Pancreas (tissue), 10 donors: Measurements from ENCODE around the gene CALM3. TPM values are rescaled to one million over a fixed set of nuclear protein-coding genes. Genes with fewer than 3 reads are reported as not detected.

Experiments
- ATAC-seq, 4 donors: fragments of 200-7000 bp; cut with Tn5 transposase; one replicate each; pipeline versions ENCODE4 v1.8.0 to v1.9.1; 2020; ENCODE audit warnings: mild to moderate bottlenecking in 4 of 4, moderate library complexity in 4 of 4
- DNase-seq, 6 donors: peaks; one replicate each; pipeline ENCODE4 v3.0.0-alpha.2; 2020
- FAIRE-seq: peaks from 2 replicates; lab custom pipeline; 2012; peaks lifted over from hg19 to GRCh38; lab: Jason Lieb, UNC
- H3K27ac ChIP-seq, 4 donors: fragments of 200-600 bp; sonication (generic); 1 replicate in 3 of 4; 2 replicates in 1 of 4; pipeline versions ENCODE4 v1.5.0 to v1.8.0; 2020
- H3K27me3 ChIP-seq, 4 donors: fragments of 200-600 bp; one replicate each; pipeline ENCODE4 v1.8.0; 2021
- H3K36me3 ChIP-seq, 3 donors: fragments of 200-600 bp; sonication (generic) in 1 of 3; one replicate each; pipeline versions ENCODE4 v1.5.0 to v1.8.0; 2020 to 2021
- H3K4me1 ChIP-seq, 3 donors: fragments of 200-600 bp; one replicate each; pipeline ENCODE4 v1.8.0; 2021
- H3K4me3 ChIP-seq, 4 donors: fragments of 200-600 bp; sonication (generic) in 2 of 4; one replicate each; pipeline versions ENCODE4 v1.5.0 to v1.8.0; 2020 to 2021
- H3K9me3 ChIP-seq, 4 donors: fragments of 200-600 bp; one replicate each; pipeline ENCODE4 v1.8.0; 2021
- whole genome bisulfite sequencing, 2 donors: extraction: QIAGEN DNeasy Blood & Tissue Kit; methylation state at CpG; one replicate each; pipeline ENCODE4 v1.1.7; 2013; 5-methylcytosine and 5-hydroxymethylcytosine counted together
- intact Hi-C, 3 donors: fragments of 100-400 bp; cut with DNase I; formaldehyde crosslinking; loops; one replicate each; pipeline versions ENCODE4 v1.11.1 to v1.14.2; 2022
- polyA plus RNA-seq, 2 donors: library from polyadenylated mRNA; stranded (reverse); fragments of 200-250 nt; gene quantifications; one replicate each; pipeline ENCODE4 v1.2.3, GENCODE V29; 2013
- total RNA-seq, 6 donors: library from RNA; stranded (reverse); fragmentation: NEBNext Ultra II Directional in 4 of 6; extraction: Animal tissue kit (Norgen Biotek cat#: 25700) in 4 of 6; gene quantifications; one replicate each; pipeline versions ENCODE4 v1.2.1 to v1.2.4, GENCODE V29; 2021 to 2023
- TF ChIP-seq, protein P1 (sequence below), 4 donors: fragments of 200-600 bp; sonication (generic) in 3 of 4; IDR thresholded peaks; one replicate each; pipeline versions ENCODE4 v1.5.0 to v1.8.0; 2021; ENCODE audit warnings: antibody characterized with exemption in 4 of 4
- donor health status: healthy with polysubstance abuse.
- donor health status: DM: no; HTN: no; CAD: no; lungs with moderate emphysema.
- donor health status: DM: no; HTN: no; CAD: no.
- donor health status: control.
- donor health status: control.
- donor health status: Bipolar disorder and iron deficiency.
- donor health status: DM: yes; HTN: yes; CAD: no.
- donor health status: DM: no; HTN: no; CAD: no.
- donor health status: DM: no; HTN: no; CAD: no.
- donor health status: DM: yes; HTN: yes; CAD: no.

The CALM3 gene
- total and polyA plus RNA-seq, 8 donors = 59.6 to 127 (median 89.8) TPM

DNA sequence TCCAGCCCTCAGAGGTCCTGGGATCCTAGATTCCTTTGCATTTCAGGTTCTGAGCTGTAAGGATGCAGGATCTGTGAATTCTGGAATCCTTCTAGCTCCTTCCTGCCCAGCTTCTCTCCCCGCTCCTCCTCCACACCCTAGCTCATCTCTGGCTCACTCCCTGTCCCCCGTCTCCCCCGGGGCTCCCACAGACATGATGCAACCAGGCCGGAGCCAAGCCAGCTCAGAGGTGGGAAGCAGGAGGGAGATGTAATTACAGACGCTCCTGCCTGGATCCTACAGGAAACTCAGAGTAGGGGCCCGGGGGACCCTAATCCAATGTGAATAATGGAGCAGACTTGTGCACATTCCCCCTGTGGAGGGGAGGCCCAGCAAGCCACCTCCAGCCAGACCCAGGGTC is 30.4 kb downstream of the CALM3 start:
- intact Hi-C loops = no loop called here
- no peak for ATAC-seq
- Histone ChIP-seq H3K9me3 (no peaks in the 10 kb centered on the region), H3K27me3 (no peaks in the 10 kb centered on the region), H3K4me1 (peaks cover 0 to 4% (median 0%) of the 10 kb centered on the region in 3 donors), H3K27ac (no peak overlapping the region), H3K36me3 (no peaks in the 10 kb centered on the region), H3K4me3 (no peak overlapping the region)
- no peak for FAIRE-seq
- TF ChIP-seq, protein P1, sequence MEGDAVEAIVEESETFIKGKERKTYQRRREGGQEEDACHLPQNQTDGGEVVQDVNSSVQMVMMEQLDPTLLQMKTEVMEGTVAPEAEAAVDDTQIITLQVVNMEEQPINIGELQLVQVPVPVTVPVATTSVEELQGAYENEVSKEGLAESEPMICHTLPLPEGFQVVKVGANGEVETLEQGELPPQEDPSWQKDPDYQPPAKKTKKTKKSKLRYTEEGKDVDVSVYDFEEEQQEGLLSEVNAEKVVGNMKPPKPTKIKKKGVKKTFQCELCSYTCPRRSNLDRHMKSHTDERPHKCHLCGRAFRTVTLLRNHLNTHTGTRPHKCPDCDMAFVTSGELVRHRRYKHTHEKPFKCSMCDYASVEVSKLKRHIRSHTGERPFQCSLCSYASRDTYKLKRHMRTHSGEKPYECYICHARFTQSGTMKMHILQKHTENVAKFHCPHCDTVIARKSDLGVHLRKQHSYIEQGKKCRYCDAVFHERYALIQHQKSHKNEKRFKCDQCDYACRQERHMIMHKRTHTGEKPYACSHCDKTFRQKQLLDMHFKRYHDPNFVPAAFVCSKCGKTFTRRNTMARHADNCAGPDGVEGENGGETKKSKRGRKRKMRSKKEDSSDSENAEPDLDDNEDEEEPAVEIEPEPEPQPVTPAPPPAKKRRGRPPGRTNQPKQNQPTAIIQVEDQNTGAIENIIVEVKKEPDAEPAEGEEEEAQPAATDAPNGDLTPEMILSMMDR (IDR thresholded peaks at IDR 0.05) = no peak
- 59 to 79% methylated on average over 6 of the region's 6 CpGs for WGBS, 2 donors
- no peak for DNase-seq

DNA sequence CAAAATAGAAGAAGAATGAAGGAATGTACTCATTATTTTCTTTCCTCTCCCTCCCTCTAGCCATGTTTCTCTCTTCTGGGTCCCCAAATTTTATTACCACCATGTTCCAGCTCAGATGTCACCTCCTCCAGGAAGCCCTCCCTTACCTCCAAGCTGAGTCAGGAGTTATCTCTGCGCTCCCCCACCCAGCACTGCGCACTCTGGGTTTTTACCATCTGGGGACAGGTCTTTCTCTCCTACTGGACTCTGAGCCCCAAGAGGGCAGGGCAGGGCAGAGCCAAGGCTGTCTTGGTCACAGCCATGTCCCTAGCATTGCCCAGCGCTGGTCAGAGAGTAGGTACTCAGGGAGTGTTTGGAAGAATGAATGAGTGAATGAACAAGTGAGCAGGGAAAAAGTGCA is 32.0 kb downstream of the CALM3 start:
- Histone ChIP-seq H3K36me3 (no peaks in the 10 kb centered on the region), H3K27ac (no peak overlapping the region), H3K4me1 (peaks cover 0 to 4% (median 0%) of the 10 kb centered on the region in 3 donors), H3K9me3 (no peaks in the 10 kb centered on the region), H3K27me3 (no peaks in the 10 kb centered on the region), H3K4me3 (no peak overlapping the region)
- TF ChIP-seq, protein P1 (IDR thresholded peaks at IDR 0.05) = no peak
- FAIRE-seq (no peak), ATAC-seq (no peak), DNase-seq (no peak)
- WGBS, 2 donors = 70 to 75% methylated on average over 3 of the region's 3 CpGs
- intact Hi-C loops = no loop called here

DNA sequence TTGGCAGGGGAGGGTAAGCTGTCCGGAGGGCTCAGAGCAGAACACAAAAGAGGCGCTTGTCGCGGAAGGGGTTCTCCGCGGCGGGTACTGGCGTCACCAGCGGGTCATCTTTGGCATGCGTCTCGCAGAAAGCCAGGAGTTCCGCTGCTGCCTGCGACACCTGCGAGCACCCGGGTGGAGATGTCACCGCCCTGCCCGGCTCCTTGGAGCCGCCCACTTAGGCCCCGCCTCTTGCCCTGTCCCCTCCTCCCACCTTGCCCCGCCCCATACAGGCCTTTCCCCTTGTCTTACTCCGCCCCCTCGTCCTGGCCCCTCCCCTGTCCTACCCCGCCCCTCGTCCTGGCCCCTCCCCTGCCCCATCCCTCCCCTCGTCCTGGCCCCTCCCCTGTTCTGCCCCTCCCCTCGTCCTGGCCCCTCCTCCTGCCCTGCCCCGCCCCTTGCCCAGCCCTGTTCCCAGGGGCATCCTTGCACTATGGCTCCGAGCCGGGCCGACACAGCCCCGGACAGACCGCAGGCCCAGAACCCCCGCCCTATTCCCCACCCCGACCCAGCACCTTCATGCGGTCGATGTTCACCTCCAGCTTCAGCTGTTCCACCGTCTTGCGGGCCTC is 33.0 kb downstream of the CALM3 start:
- TF ChIP-seq, protein P1 (IDR thresholded peaks at IDR 0.05) = no peak
- no peak for FAIRE-seq
- Histone ChIP-seq H3K27me3 (no peaks in the 10 kb centered on the region), H3K4me1 (peaks cover under 1 to 6% (median 4%) of the 10 kb centered on the region in 3 donors), H3K27ac (no peak overlapping the region), H3K9me3 (no peaks in the 10 kb centered on the region), H3K4me3 (peak overlapping the region in 2 of 4 donors; percentile 10 to 23), H3K36me3 (no peaks in the 10 kb centered on the region)
- intact Hi-C loops = no loop called here
- peak; percentile 85 to 87 (median 85) for ATAC-seq
- 2 to 3% methylated on average over 32 to 38 of the region's 38 CpGs for WGBS, 2 donors
- DNase-seq = peak; percentile 84 to 97 (median 90)

DNA sequence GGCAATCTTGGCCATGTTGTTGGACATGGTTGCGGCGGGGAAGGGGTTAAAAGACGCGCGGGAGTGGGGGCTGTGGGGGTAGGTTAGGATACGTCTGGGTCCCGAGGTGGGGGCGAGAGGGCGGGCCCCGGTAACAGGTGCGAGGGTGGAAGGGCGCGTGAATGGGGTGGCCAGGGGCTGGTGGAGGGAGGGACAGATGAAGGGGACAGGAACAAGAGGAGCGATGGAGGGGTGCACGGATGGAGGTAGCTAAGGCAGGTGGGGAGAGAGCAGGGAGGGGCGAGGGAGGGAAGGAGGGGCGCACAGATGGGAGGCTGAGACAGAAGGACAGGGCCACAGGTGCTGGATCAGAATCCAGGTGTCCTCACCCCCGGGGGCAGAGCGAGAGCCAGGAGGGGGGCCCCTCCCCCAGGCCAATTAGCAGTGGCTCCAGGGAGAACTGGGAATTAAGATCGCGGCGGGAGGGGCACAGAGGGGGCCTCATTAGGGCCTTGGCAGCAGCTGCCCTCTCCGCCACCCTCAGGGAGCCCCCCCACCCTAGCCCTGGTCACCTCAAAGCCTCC is 33.6 kb downstream of the CALM3 start:
- TF ChIP-seq, protein P1 (IDR thresholded peaks at IDR 0.05) = no peak
- Histone ChIP-seq H3K9me3 (no peaks in the 10 kb centered on the region), H3K4me3 (peak overlapping the region in 1 of 4 donors; percentile 23), H3K4me1 (peaks cover 6 to 9% (median 7%) of the 10 kb centered on the region in 3 donors), H3K36me3 (no peaks in the 10 kb centered on the region), H3K27ac (no peak overlapping the region), H3K27me3 (no peaks in the 10 kb centered on the region)
- 5% methylated on average over 17 to 23 of the region's 23 CpGs for WGBS, 2 donors
- FAIRE-seq (no peak), ATAC-seq (no peak), DNase-seq (peak in 1 of 6 donors; percentile 67)
- intact Hi-C loops = no loop called here
